K562 treated with DMSO at 1 percent for 48 hours (cell line): ENCODE results near the gene ATP5PF. TPM values are rescaled to one million over a fixed set of nuclear protein-coding genes. Genes with fewer than 3 reads are reported as not detected.

Experiments
- total RNA-seq: library from RNA; unstranded; fragments of 300-600 nt; gene quantifications from 2 replicates; pipeline ENCODE4 v1.2.3, GENCODE V29; 2022; ENCODE audit warnings: low replicate concordance; ENCODE audit errors: extremely low read depth

The ATP5PF gene
- total RNA-seq: not detected in 2 replicates

GRCh38 chr21:25734904-25735645, at the start of gene ATP5PF, which contains the start of gene GABPA:
ATP5PF (minus strand) TSS chr21:25734904; CDS start chr21:25729794, 5,110 bp downstream.
GABPA (plus strand) TSS chr21:25734972; CDS start chr21:25741599, 6,627 bp downstream.

Other genes with a start within 250 kb of the ATP5PF start
- gene MRPL39, start 127.4 kb downstream of the ATP5PF start, total RNA-seq: not detected in 2 replicates
- gene JAM2, start 95.6 kb downstream of the ATP5PF start, total RNA-seq: not detected in 2 replicates
- not detected in 2 replicates for gene GABPA, start 68 bp upstream of the ATP5PF start, total RNA-seq